HEK293 (cell line): ENCODE results near the gene KRTAP3-3.

Experiments used
- CTCF ChIA-PET: fragments of 350-600 bp; formaldehyde crosslinking; extraction: SDS; loops from one replicate; lab custom pipeline; 2021; ENCODE audit warnings: antibody characterized with exemption; lab: Yijun Ruan, JAX
- POLR2A ChIA-PET: fragments of 300-600 bp; formaldehyde crosslinking; extraction: SDS; loops from one replicate; lab custom pipeline; 2020; ENCODE audit warnings: antibody characterized with exemption, inconsistent platforms; lab: Yijun Ruan, JAX
- H3K27ac ChIP-seq: fragments of 200-500 bp; sonication (Bioruptor generic); 2 replicates; pipeline ENCODE4 v1.5.1; 2014; ENCODE audit warnings: low read depth, low read length, control low read depth, inconsistent platforms; ENCODE audit errors: extremely low read depth
- H3K36me3 ChIP-seq, 2 experiments: fragments of 200-500 bp in 1 of 2; sonication (Bioruptor generic) in 1 of 2; 1 replicate in 1 of 2; 2 replicates in 1 of 2; pipeline ENCODE4 v1.5.1; 2014 to 2017; ENCODE audit warnings: inconsistent platforms in 2 of 2, low read length in 2 of 2; ENCODE audit not compliant: control insufficient read depth in 2 of 2, insufficient read depth in 1 of 2
- H3K4me1 ChIP-seq: fragments of 200-500 bp; sonication (Bioruptor generic); 2 replicates; pipeline ENCODE4 v1.5.1; 2014; ENCODE audit warnings: mild to moderate bottlenecking, low read length, inconsistent platforms; ENCODE audit not compliant: control insufficient read depth, insufficient read depth
- H3K4me3 ChIP-seq: 2 replicates; pipeline ENCODE4 v1.5.1; 2011; ENCODE audit warnings: low read depth, mild to moderate bottlenecking, control low read depth, low read length, moderate library complexity
- H3K9me3 ChIP-seq: fragments of 200-500 bp; sonication (Bioruptor generic); 2 replicates; pipeline ENCODE4 v1.5.1; 2014; ENCODE audit warnings: low read depth, low read length, inconsistent platforms; ENCODE audit not compliant: control insufficient read depth, insufficient read depth
- HOXA7 ChIP-seq: sonication (generic); formaldehyde crosslinking; IDR thresholded peaks from 2 replicates; pipeline ENCODE4 v1.8.1; 2022; ENCODE audit warnings: missing genetic modification reagents, borderline replicate concordance
- KLF1 ChIP-seq: fragments of 450-650 bp; formaldehyde crosslinking; IDR thresholded peaks from 2 replicates; pipeline ENCODE4 v1.5.1; 2016; ENCODE audit warnings: missing biosample characterization, missing genetic modification characterization
- KLF9 ChIP-seq: fragments of 450-650 bp; formaldehyde crosslinking; IDR thresholded peaks from 2 replicates; pipeline ENCODE4 v1.5.1; 2016; ENCODE audit warnings: missing biosample characterization, missing genetic modification characterization, low read depth
- PRDM1 ChIP-seq: fragments of 450-650 bp; formaldehyde crosslinking; IDR thresholded peaks from 2 replicates; pipeline ENCODE4; 2016; ENCODE audit warnings: missing biosample characterization, missing genetic modification characterization
- SCRT1 ChIP-seq: fragments of 450-650 bp; formaldehyde crosslinking; IDR thresholded peaks from 2 replicates; pipeline ENCODE4 v1.5.1; 2016; ENCODE audit warnings: missing biosample characterization, missing genetic modification characterization, borderline replicate concordance
- ZBTB17 ChIP-seq: fragments of 450-650 bp; formaldehyde crosslinking; IDR thresholded peaks from 2 replicates; pipeline ENCODE4 v1.5.1; 2016; ENCODE audit warnings: missing biosample characterization, missing genetic modification characterization
- ZEB2 ChIP-seq: fragments of 450-650 bp; formaldehyde crosslinking; IDR thresholded peaks from 2 replicates; pipeline ENCODE4 v1.5.1; 2016; ENCODE audit warnings: missing biosample characterization, missing genetic modification characterization
- ZFP69B ChIP-seq: fragments of 450-650 bp; formaldehyde crosslinking; IDR thresholded peaks from 2 replicates; pipeline ENCODE4 v1.5.1; 2016; ENCODE audit warnings: missing biosample characterization, missing genetic modification characterization
- ZNF10 ChIP-seq: fragments of 450-650 bp; formaldehyde crosslinking; IDR thresholded peaks from 2 replicates; pipeline ENCODE4 v1.5.1; 2017; ENCODE audit warnings: missing biosample characterization, missing genetic modification characterization
- ZNF121 ChIP-seq: fragments of 450-650 bp; formaldehyde crosslinking; IDR thresholded peaks from 2 replicates; pipeline ENCODE4 v1.5.1; 2016; ENCODE audit warnings: missing biosample characterization, missing genetic modification characterization
- ZNF211 ChIP-seq: fragments of 450-650 bp; formaldehyde crosslinking; IDR thresholded peaks from 2 replicates; pipeline ENCODE4 v1.5.1; 2016; ENCODE audit warnings: low read depth, missing biosample characterization, missing genetic modification characterization
- ZNF426 ChIP-seq: fragments of 450-650 bp; formaldehyde crosslinking; IDR thresholded peaks from 2 replicates; pipeline ENCODE4 v1.5.1; 2017; ENCODE audit warnings: missing biosample characterization, missing genetic modification characterization, mild to moderate bottlenecking, inconsistent platforms, moderate library complexity
- ZNF433 ChIP-seq: fragments of 450-650 bp; formaldehyde crosslinking; IDR thresholded peaks from 2 replicates; pipeline ENCODE4 v1.5.1; 2016; ENCODE audit warnings: missing biosample characterization, missing genetic modification characterization, low read depth
- ZNF473 ChIP-seq: fragments of 450-650 bp; formaldehyde crosslinking; IDR thresholded peaks from 2 replicates; pipeline ENCODE4 v1.5.1; 2017; ENCODE audit warnings: missing biosample characterization, missing genetic modification characterization
- ZNF510 ChIP-seq: fragments of 450-650 bp; formaldehyde crosslinking; IDR thresholded peaks from 2 replicates; pipeline ENCODE4 v1.5.1; 2018; ENCODE audit warnings: mild to moderate bottlenecking, missing genetic modification characterization, missing biosample characterization; ENCODE audit not compliant: insufficient replicate concordance
- ZNF544 ChIP-seq: fragments of 450-650 bp; formaldehyde crosslinking; IDR thresholded peaks from 2 replicates; pipeline ENCODE4 v1.5.0; 2017; ENCODE audit warnings: missing biosample characterization, missing genetic modification characterization
- ZNF626 ChIP-seq: fragments of 450-650 bp; sonication (Bioruptor Pico); formaldehyde crosslinking; IDR thresholded peaks from 2 replicates; pipeline ENCODE4 v1.5.1; 2018; ENCODE audit warnings: missing biosample characterization, missing genetic modification characterization, inconsistent platforms
- ZNF654 ChIP-seq: fragments of 450-650 bp; formaldehyde crosslinking; IDR thresholded peaks from 2 replicates; pipeline ENCODE4 v1.5.1; 2016; ENCODE audit warnings: low read depth, missing biosample characterization, missing genetic modification characterization
- TF ChIP-seq, protein P1 (sequence below): fragments of 450-650 bp; formaldehyde crosslinking; IDR thresholded peaks from 2 replicates; pipeline ENCODE4 v1.5.1; 2016; ENCODE audit warnings: missing biosample characterization, missing genetic modification characterization
- TF ChIP-seq, protein P2 (sequence below): fragments of 450-650 bp; formaldehyde crosslinking; optimal IDR thresholded peaks from 2 replicates; pipeline ENCODE3; 2016; ENCODE audit warnings: missing biosample characterization, mild to moderate bottlenecking, missing genetic modification characterization
- TF ChIP-seq, protein P3 (sequence below): fragments of 450-650 bp; formaldehyde crosslinking; IDR thresholded peaks from 2 replicates; pipeline ENCODE4 v1.5.1; 2017; ENCODE audit warnings: missing biosample characterization, missing genetic modification characterization

The KRTAP3-3 gene

DNA sequence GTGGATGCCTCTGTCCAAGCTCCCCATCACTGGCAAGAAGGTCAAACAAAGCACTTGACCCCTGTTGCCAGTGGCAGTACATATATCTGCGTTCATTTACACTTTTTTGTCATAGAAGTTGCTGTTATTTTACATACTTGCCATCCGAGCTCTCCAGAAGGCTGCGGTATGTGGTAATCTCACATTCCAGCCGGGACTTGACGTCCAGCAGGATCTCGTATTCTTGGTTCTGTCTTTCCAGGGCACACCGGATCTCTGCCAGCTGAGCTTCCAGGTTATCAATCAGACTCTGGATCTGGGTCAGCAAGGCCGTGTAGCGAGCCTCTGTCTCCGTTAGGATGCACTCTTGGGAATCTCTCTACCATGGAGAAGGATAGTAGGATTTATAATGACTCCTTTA is 33.8 kb downstream of the KRTAP3-3 start:
- H3K27ac ChIP-seq: no peak overlapping the region
- no peak for TF ChIP-seq ZNF654
- TF ChIP-seq, protein P1, sequence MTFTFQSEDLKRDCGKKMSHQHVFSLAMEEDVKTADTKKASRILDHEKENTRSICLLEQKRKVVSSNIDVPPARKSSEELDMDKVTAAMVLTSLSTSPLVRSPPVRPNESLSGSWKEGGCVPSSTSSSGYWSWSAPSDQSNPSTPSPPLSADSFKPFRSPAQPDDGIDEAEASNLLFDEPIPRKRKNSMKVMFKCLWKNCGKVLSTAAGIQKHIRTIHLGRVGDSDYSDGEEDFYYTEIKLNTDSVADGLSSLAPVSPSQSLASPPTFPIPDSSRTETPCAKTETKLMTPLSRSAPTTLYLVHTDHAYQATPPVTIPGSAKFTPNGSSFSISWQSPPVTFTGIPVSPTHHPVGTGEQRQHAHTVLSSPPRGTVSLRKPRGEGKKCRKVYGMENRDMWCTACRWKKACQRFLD (tag by site-specific recombination): no peak
- no peak for TF ChIP-seq ZNF10
- TF ChIP-seq ZNF626 (tag by site-specific recombination): no peak
- TF ChIP-seq KLF1 (tag by site-specific recombination): no peak
- TF ChIP-seq ZNF473 (tag by site-specific recombination): no peak
- no peak for TF ChIP-seq PRDM1
- TF ChIP-seq, protein P2, sequence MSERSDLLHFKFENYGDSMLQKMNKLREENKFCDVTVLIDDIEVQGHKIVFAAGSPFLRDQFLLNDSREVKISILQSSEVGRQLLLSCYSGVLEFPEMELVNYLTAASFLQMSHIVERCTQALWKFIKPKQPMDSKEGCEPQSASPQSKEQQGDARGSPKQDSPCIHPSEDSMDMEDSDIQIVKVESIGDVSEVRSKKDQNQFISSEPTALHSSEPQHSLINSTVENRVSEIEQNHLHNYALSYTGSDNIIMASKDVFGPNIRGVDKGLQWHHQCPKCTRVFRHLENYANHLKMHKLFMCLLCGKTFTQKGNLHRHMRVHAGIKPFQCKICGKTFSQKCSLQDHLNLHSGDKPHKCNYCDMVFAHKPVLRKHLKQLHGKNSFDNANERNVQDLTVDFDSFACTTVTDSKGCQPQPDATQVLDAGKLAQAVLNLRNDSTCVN (tag by site-specific recombination): no peak
- no peak for TF ChIP-seq ZNF121 (tag by site-specific recombination)
- no peak for TF ChIP-seq SCRT1 (tag by site-specific recombination)
- no peak for TF ChIP-seq KLF9 (tag by site-specific recombination)
- TF ChIP-seq ZFP69B: no peak
- no peak for TF ChIP-seq HOXA7 (CRISPR knock-in tag)
- TF ChIP-seq, protein P3, sequence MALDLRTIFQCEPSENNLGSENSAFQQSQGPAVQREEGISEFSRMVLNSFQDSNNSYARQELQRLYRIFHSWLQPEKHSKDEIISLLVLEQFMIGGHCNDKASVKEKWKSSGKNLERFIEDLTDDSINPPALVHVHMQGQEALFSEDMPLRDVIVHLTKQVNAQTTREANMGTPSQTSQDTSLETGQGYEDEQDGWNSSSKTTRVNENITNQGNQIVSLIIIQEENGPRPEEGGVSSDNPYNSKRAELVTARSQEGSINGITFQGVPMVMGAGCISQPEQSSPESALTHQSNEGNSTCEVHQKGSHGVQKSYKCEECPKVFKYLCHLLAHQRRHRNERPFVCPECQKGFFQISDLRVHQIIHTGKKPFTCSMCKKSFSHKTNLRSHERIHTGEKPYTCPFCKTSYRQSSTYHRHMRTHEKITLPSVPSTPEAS (tag by site-specific recombination): no peak
- H3K4me3 ChIP-seq: no peak overlapping the region
- ChIA-PET POLR2A (no interaction called here), CTCF (interaction anchor here (0.6 to 1.1 kb wide), 2 partner anchors 98 to 103 kb away, joined by 3 read pairs; no protein-coding TSS in a partner anchor)
- no peaks in the 10 kb centered on the region for H3K4me1 ChIP-seq
- H3K36me3 ChIP-seq: no peaks in the 10 kb centered on the region
- H3K9me3 ChIP-seq: no peaks in the 10 kb centered on the region

DNA sequence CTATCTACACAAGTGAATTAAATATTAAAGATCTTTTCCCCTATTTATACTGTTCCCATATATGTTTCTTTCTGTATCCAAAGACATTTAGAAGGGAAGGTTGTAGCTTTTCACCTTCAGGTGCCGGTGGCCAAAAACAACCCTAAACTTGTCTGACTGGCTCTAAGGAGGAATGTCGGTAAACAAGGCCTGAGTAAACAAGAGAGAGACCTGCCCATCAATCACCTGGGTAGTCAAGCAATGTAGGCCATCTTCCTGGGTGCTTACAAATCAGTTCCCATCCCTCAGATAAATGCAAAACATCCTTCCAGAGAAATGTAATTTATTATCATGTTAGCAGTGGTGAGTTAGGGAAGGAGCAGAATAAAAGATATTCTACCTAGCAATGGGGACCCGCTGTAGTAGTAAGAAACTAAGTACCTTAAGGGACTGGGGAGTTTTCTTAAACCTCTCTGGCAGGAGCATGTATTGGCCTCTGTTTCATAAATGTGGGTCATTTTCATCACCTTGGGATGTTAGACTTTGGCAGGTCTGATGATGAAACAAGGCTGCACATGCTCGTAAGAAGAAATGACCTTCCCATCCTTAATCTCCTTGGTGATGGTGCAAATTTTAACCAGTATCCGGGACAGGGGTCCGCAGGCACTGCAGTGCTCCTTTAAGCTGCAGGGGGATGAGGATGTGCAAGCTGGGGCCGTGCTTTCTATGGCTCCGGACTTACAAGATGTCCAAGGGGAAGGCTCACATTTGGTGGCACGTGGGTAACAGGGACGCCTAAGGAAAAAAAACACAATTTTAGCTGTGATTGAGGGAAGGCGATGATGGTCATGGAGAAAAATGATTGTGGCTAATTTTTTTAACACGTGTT is 35.6 kb downstream of the KRTAP3-3 start:
- H3K27ac ChIP-seq: no peak overlapping the region
- H3K36me3 ChIP-seq: no peaks in the 10 kb centered on the region
- no peak overlapping the region for H3K4me3 ChIP-seq
- POLR2A ChIA-PET: no interaction called here
- H3K4me1 ChIP-seq: no peaks in the 10 kb centered on the region
- no peaks in the 10 kb centered on the region for H3K9me3 ChIP-seq
- TF ChIP-seq ZNF510 (tag by site-specific recombination): no peak
- no peak for TF ChIP-seq ZEB2 (tag by site-specific recombination)
- TF ChIP-seq ZNF433 (tag by site-specific recombination): no peak
- TF ChIP-seq ZNF544 (tag by site-specific recombination): no peak
- TF ChIP-seq ZNF211 (tag by site-specific recombination): no peak
- no peak for TF ChIP-seq ZBTB17 (tag by site-specific recombination)
- no peak for TF ChIP-seq ZNF426
- CTCF ChIA-PET: interaction anchor here (0.8 to 1.4 kb wide), 2 partner anchors 9 to 705 kb away, joined by 3 to 5 read pairs; partner anchors contain the start of gene KRT39
